ENCODE results near the gene IMP4. TPM values are rescaled to one million over a fixed set of nuclear protein-coding genes. Genes with fewer than 3 reads are reported as not detected.

The IMP4 gene
- total and polyA plus RNA-seq, 2 of the 13 experiments (the other 11 are each of a cell fraction or from before 2014, with no cell fraction given), result 142 to 158 TPM

GRCh38 chr2:130370490-130370889, 27.8 kb downstream of the IMP4 start:
- Histone ChIP-seq H4K20me1 (ENCODE audit: insufficient read depth, low read length) (no peaks in the 10 kb centered on the region), H2AFZ (ENCODE audit: low read length) (no peak overlapping the region), H3K27ac (ENCODE audit: extremely low read length, insufficient read depth, low read length) (no peak overlapping the region), H3K79me2 (ENCODE audit: insufficient read depth, low read length) (no peaks in the 10 kb centered on the region), H3K4me1 (ENCODE audit: insufficient read depth, low read length) (no peaks in the 10 kb centered on the region), H3K9ac (ENCODE audit: insufficient read depth, low read depth, low read length) (no peak overlapping the region), H3K9me3 (ENCODE audit: low read length) (no peaks in the 10 kb centered on the region), H3K27me3 (ENCODE audit: control insufficient read depth in 1 of 2, insufficient read depth in 2 of 2, low read length in 2 of 2) (no peaks in the 10 kb centered on the region), H3K4me2 (ENCODE audit: low read depth, low read length) (no peak overlapping the region), H3K36me3 (replicated peaks in 1 of 2; ENCODE audit: control insufficient read depth in 1 of 2, insufficient read depth in 2 of 2, low read length in 2 of 2) (peaks cover 2 to 11% of the 10 kb centered on the region in 2 experiments; a peak in 2 of 5 replicates), H3K4me3 (replicated peaks in 1 of 3; ENCODE audit: insufficient read depth in 1 of 3, low read depth in 2 of 3, low read length in 3 of 3) (no peak overlapping the region)
- ChIA-PET CTCF (ENCODE audit: low intra/inter-chr PET ratio, low total read pairs) (no interaction called here), POLR2A (no interaction called here)
- TF ChIP-seq KDM2A (CRISPR knock-in tag; IDR thresholded peaks at IDR 0.05; ENCODE audit: borderline replicate concordance, low read depth) (no peak), DMAP1 (CRISPR knock-in tag; IDR thresholded peaks at IDR 0.05) (no peak), SATB2 (CRISPR knock-in tag; IDR thresholded peaks at IDR 0.05) (no peak), ELF4 (CRISPR knock-in tag; IDR thresholded peaks at IDR 0.05; ENCODE audit: borderline replicate concordance) (no peak), ZNF607 (CRISPR knock-in tag; IDR thresholded peaks at IDR 0.05; ENCODE audit: borderline replicate concordance) (no peak), ETV5 (CRISPR knock-in tag; IDR thresholded peaks at IDR 0.05; ENCODE audit: borderline replicate concordance) (no peak), BRF2 (CRISPR knock-in tag; IDR thresholded peaks at IDR 0.05) (no peak), ZNF557 (CRISPR knock-in tag; IDR thresholded peaks at IDR 0.05) (no peak), MAF1 (CRISPR knock-in tag; IDR thresholded peaks at IDR 0.05; ENCODE audit: borderline replicate concordance) (no peak), ZC3H13 (CRISPR knock-in tag; IDR thresholded peaks at IDR 0.05) (no peak), ATF4 (CRISPR knock-in tag; IDR thresholded peaks at IDR 0.05) (no peak), POLR2AphosphoS2 (IDR thresholded peaks at IDR 0.05; ENCODE audit: low read depth, low read length) (no peak), ZFP36L1 (CRISPR knock-in tag; IDR thresholded peaks at IDR 0.05) (no peak), SNAPC5 (CRISPR knock-in tag; IDR thresholded peaks at IDR 0.05; ENCODE audit: borderline replicate concordance) (no peak), ZNF773 (CRISPR knock-in tag; IDR thresholded peaks at IDR 0.05; ENCODE audit: borderline replicate concordance) (no peak), ZNF652 (CRISPR knock-in tag; IDR thresholded peaks at IDR 0.05; ENCODE audit: borderline replicate concordance, low read depth) (no peak)
- WGBS (ENCODE audit: low lambda C conversion rate), result 95% methylated on average over 4 of the region's 9 CpGs
- intact Hi-C loops (cut with micrococcal nuclease; ENCODE audit: unreplicated experiment) (no loop called here), in situ Hi-C loops (cut with HindIII; ENCODE audit: extremely low pct_ligation_motif_present, low pct_unique_long_range_greater_than_20kb) (no loop called here)
- ATAC-seq (no peak), FAIRE-seq (no peak), DNase-seq (ENCODE audit: low spot score) (no peak)
- no TSS peak for BruUV-seq (replicated peaks)
